ENCODE data around the gene ADAMTS7.

The ADAMTS7 gene

DNA sequence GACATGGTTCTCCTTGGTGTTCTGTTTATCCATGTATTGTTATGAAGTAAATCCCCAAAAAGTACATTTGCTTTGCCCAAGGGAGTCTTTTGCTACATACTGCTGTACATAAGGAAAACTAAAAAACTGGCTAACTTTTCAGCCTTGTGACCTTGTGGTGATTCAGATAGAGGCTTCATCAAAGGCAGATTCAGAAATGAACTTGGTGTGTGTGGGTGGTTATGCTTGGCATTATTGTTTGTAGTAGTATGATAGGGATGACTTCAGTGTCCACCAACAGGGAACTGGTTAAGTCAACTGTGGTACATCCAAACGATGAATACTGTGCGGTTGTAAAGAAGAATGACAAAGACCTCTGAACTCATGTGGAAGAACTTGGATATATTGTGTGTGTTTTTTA, 94.6 kb downstream of the ADAMTS7 start:
- DNase-seq = no peak

DNA sequence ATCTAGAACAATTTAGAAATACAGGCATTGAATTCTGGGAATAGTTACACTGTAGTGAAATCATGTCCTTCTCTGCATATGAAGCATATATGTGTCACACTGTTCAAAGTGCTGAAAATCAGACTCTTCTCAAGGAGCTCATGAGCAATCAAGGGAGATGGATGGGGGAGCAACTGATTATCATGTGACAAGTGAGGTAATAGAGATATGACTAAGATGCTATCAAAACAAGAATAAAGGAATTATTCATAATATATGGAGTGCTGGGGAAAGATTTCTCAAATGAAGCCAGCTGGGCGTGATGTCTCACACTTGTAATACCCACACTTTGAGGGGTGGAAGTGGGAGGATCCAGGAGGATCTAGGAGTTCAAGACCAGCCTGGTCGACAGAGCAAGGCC, 95.3 kb downstream of the ADAMTS7 start:
- DNase-seq = no peak

DNA sequence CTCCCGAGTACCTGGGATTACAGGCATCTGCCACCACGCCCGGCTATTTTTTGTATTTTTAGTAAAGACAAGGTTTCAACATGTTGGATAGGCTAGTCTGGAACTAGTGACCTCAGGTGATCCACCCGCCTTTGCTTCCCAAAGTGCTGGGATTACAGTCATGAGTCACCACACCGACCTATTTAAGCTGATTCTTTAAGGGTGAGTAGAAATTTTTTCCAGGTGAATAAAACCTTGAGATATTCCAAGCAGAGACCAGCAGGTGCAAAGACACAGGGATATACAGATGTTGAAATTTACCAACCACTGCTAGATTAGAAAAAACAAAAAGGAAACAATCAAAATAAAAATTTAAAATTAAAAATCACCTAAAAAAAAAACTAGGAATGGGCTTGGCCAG, 95.8 kb downstream of the ADAMTS7 start:
- DNase-seq = no peak

DNA sequence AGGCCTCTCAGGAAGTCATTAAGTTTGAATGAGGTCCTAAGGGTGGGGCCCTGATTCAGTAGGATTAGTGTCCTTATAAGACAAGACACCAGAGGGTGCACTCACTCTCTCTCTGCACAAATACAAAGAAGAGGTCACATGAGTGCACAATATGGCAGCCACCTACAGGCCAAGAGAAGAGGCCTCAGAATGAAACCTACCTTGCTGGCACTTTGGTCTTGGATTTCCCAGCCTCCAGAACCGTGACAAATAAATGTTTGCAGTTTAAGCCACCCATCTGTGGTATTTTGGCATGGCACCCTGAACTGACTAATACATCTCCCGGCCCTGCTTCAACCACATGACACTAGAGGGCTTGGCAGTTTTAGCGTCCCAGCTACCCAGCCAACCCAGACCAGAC, 96.4 kb downstream of the ADAMTS7 start:
- no peak for DNase-seq

DNA sequence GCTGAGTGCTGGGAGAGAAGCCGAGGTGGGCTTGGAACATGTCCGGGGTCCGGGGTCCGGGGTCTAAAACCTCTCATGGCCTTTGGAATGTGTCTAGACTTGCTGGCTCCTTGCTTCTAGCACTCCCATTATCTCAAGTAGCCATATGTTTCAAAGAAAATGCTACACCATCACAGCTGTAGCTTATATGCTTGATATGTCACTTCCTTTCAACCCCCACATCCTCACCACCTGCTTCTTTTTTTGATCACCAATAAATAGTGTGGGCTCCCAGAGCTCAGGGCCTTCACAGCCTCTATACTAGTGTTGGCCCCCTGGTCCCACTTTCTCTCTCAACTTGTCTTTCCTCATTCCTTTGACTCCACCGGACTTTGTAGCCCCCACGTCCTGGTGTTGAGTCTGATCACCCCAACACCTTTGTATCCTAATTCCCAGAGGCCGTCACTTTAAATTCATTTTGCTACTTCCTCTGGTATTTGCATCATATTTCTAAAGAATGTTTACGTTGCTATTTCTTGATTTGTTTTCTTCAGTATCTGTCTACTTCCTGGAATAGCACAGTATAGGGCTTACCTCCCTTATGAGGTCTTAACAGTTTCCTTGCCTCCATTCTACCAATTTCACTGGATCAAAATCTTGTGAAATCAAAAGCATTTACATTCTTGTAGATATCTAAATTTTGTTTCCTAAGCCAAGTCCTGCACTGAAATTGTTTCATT, 98.3 kb downstream of the ADAMTS7 start:
- no peak for DNase-seq

DNA sequence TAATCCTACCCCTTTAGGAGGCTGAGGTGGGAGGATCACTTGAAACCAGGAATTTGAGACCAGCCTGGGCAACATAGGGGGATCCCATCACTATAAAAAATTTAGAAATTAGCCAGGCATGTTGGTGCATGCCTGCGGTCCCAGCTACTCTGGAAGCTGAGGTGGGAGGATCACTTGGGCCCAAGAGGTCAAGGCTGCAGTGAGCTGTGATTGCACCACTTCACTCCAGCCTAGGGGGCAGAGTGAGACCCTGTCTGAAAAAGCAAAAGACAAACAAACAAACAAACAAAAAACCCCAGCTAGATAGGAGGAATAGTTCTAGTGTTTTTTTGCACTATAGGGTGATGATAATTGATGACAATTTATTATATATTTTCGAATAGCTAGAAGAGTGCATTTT, 99.6 kb downstream of the ADAMTS7 start:
- no peak for DNase-seq

DNA sequence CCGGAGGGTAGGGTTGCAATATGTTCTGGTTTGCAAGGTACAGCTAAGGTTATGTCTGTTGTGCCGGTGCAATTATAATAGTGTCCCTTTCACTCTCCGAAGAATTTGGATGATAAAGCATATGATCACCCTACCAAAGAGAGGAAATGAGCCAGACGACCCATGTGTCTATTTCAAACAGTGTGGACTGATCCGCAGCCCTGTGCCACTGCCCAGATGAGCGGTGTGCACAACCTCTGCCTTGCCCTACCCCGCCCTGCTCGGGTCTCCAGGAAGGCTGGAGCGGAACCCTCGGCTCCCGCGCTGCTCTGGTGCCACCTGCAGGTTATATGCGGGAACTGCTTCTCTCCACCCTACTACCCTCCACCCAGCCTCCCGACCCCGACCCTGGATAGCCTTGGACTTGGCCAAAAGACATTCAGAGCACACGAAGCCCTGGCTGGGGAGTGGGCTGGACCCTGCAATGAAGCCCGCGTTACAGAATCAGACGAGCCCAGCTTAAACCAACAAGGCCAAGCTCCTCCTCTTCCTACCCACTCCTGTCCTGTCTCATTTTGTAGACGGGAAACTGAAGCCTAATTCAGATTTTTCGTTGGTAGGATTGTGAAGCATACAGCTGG, 101.9 kb downstream of the ADAMTS7 start:
- DNase-seq = peak; percentile 50

Data from NCI-H510A treated with DMSO at 0.1 percent for 48 hours (cell line).